Right renal pelvis (tissue), 4 donors: ENCODE data around the gene BICRA. TPM values are rescaled to one million over a fixed set of nuclear protein-coding genes. Genes with fewer than 3 reads are reported as not detected.

Source experiments
- DNase-seq, 4 donors: peaks; one replicate each; pipeline ENCODE4 v3.0.0-alpha.2; 2013; ENCODE audit warnings: low read depth in 4 of 4, low spot score in 3 of 4, missing footprints in 1 of 4
- polyA plus RNA-seq, 4 donors: library from polyadenylated mRNA; unstranded; fragments of 120-200 nt; gene quantifications; one replicate each; pipeline ENCODE4 v1.2.1, GENCODE V29; 2013; ENCODE audit not compliant: insufficient read length in 4 of 4

Gene BICRA
- polyA plus RNA-seq, 4 donors, result 10.7 to 15.2 (median 12.5) TPM

- no peak for DNase-seq
These were observed 77.9 kb downstream of the BICRA start for GRCh38 chr19:47686679-47687450.

- DNase-seq, result no peak
These were observed 79.0 kb downstream of the BICRA start for GRCh38 chr19:47687906-47688305.

- DNase-seq, result no peak
These were observed 82.2 kb downstream of the BICRA start for GRCh38 chr19:47691090-47691489.

- DNase-seq, result no peak
These were observed 82.8 kb downstream of the BICRA start for GRCh38 chr19:47691782-47692181.

GRCh38 chr19:47693489-47693888 lies 84.6 kb downstream of the BICRA start:
- DNase-seq, result no peak

- DNase-seq, result no peak
These were observed 85.0 kb downstream of the BICRA start for GRCh38 chr19:47693903-47694302.

- no peak for DNase-seq
These were observed 85.7 kb downstream of the BICRA start for GRCh38 chr19:47694466-47695273.

- DNase-seq, result no peak
These were observed 86.8 kb downstream of the BICRA start for GRCh38 chr19:47695533-47696262.

GRCh38 chr19:47696635-47697034 lies 87.7 kb downstream of the BICRA start:
- no peak for DNase-seq

GRCh38 chr19:47697863-47698609 lies 89.1 kb downstream of the BICRA start:
- DNase-seq, result peak; percentile 43 to 53 (median 46)

GRCh38 chr19:47698631-47699359 lies 89.9 kb downstream of the BICRA start:
- DNase-seq, result no peak

GRCh38 chr19:47699360-47699917 lies 90.5 kb downstream of the BICRA start:
- no peak for DNase-seq

GRCh38 chr19:47700934-47701716 lies 92.2 kb downstream of the BICRA start:
- DNase-seq, result no peak

- no peak for DNase-seq
These were observed 93.0 kb downstream of the BICRA start for GRCh38 chr19:47701717-47702552.

GRCh38 chr19:47702671-47703070 lies 93.7 kb downstream of the BICRA start:
- DNase-seq, result no peak

- no peak for DNase-seq
These were observed 94.4 kb downstream of the BICRA start for GRCh38 chr19:47703301-47703700.

GRCh38 chr19:47704024-47704423 lies 95.1 kb downstream of the BICRA start:
- no peak for DNase-seq

- no peak for DNase-seq
These were observed 95.7 kb downstream of the BICRA start for GRCh38 chr19:47704656-47705055.
